Fibroblast of skin of back (primary cell): ENCODE measurements around the gene SEC14L3.

Experiments
- DNase-seq: peaks from one replicate; pipeline ENCODE4 v3.0.0-alpha.2; 2013

The SEC14L3 gene

GRCh38 chr22:30422481-30423300 lies 49.1 kb downstream of the SEC14L3 start:
- DNase-seq, result peak; percentile 97

GRCh38 chr22:30421695-30422480 lies 49.9 kb downstream of the SEC14L3 start:
- peak; percentile 34 for DNase-seq

GRCh38 chr22:30420347-30421125 lies 51.3 kb downstream of the SEC14L3 start:
- DNase-seq, result peak; percentile 89

GRCh38 chr22:30416837-30417236 lies 55.0 kb downstream of the SEC14L3 start:
- no peak for DNase-seq

GRCh38 chr22:30416403-30416802 lies 55.4 kb downstream of the SEC14L3 start:
- DNase-seq, result no peak

- DNase-seq, result no peak
These were observed 57.2 kb downstream of the SEC14L3 start for GRCh38 chr22:30414525-30415047.

GRCh38 chr22:30413745-30414524 lies 57.9 kb downstream of the SEC14L3 start:
- no peak for DNase-seq

GRCh38 chr22:30413001-30413400 lies 58.8 kb downstream of the SEC14L3 start:
- DNase-seq, result no peak

GRCh38 chr22:30411780-30412179 lies 60.0 kb downstream of the SEC14L3 start:
- DNase-seq, result no peak
